Sigmoid colon (tissue), 7 donors: Measurements from ENCODE around the gene ITGB1. TPM values are rescaled to one million over a fixed set of nuclear protein-coding genes. Genes with fewer than 3 reads are reported as not detected.

Experiments
- DNase-seq: peaks from one replicate; pipeline ENCODE4 v3.0.0-alpha.2; 2019
- H3K27ac ChIP-seq, 4 donors: fragments of 200-600 bp; sonication (generic); one replicate each; pipeline ENCODE4 v1.5.1; 2016 to 2019; ENCODE audit warnings: mild to moderate bottlenecking in 1 of 4
- H3K27me3 ChIP-seq, 3 donors: fragments of 200-600 bp; sonication (generic); one replicate each; pipeline ENCODE4 v1.5.1; 2019; ENCODE audit warnings: mild to moderate bottlenecking in 1 of 3
- H3K36me3 ChIP-seq, 4 donors: fragments of 200-600 bp; sonication (generic); one replicate each; pipeline ENCODE4 v1.5.1; 2016 to 2019
- H3K4me1 ChIP-seq, 4 donors: fragments of 200-600 bp; sonication (generic); one replicate each; pipeline ENCODE4 v1.5.1; 2017 to 2019
- H3K4me3 ChIP-seq, 4 donors: fragments of 200-600 bp; sonication (generic); one replicate each; pipeline ENCODE4 v1.5.1; 2017 to 2019; ENCODE audit warnings: mild to moderate bottlenecking in 2 of 4, moderate library complexity in 1 of 4
- H3K9me3 ChIP-seq, 4 donors: fragments of 200-600 bp in 3 of 4; sonication (generic) in 3 of 4; one replicate each; pipeline versions ENCODE4 v1.5.1 to v1.6.1; 2013 to 2019
- CTCF ChIP-seq, 4 experiments: fragments of 450-650 bp in 3 of 4; fragments of 200-600 bp in 1 of 4; IDR thresholded peaks; one replicate each; pipeline ENCODE4 v1.5.1; 2016 to 2019; ENCODE audit warnings: antibody characterized with exemption in 4 of 4, mild to moderate bottlenecking in 3 of 4, moderate library complexity in 2 of 4
- EP300 ChIP-seq, 4 donors: sonication (generic); formaldehyde crosslinking; IDR thresholded peaks; one replicate each; pipeline ENCODE4 v1.6.1; 2017; ENCODE audit warnings: antibody characterized with exemption in 4 of 4
- POLR2A ChIP-seq, 2 donors: fragments of 450-650 bp; IDR thresholded peaks; one replicate each; pipeline ENCODE4 v1.6.1; 2016; ENCODE audit warnings: antibody characterized with exemption in 2 of 2, mild to moderate bottlenecking in 2 of 2, moderate library complexity in 2 of 2
- POLR2AphosphoS5 ChIP-seq, 4 donors: sonication (generic); formaldehyde crosslinking; IDR thresholded peaks; one replicate each; pipeline ENCODE4 v1.6.1; 2017; ENCODE audit warnings: antibody characterized with exemption in 4 of 4
- WGBS, 2 donors: extraction: QIAGEN DNeasy Blood & Tissue Kit; methylation state at CpG; one replicate each; pipeline ENCODE4 v1.1.7; 2013; 5-methylcytosine and 5-hydroxymethylcytosine counted together
- intact Hi-C: fragments of 100-400 bp; cut with DNase I; formaldehyde crosslinking; loops from one replicate; pipeline ENCODE4 v1.15.1; 2023
- polyA plus RNA-seq, 3 donors: library from polyadenylated mRNA; stranded (reverse); fragments of 200-250 nt; gene quantifications; one replicate each; pipeline ENCODE4 v1.2.3, GENCODE V29; 2013
- total RNA-seq, 4 donors: library from RNA; depleted of rRNA; stranded (reverse); fragments of >200 nt; gene quantifications; one replicate each; pipeline ENCODE4 v1.1.0, GENCODE V29; 2016
- donor health status: healthy with polysubstance abuse.
- donor health status: Bipolar disorder and iron deficiency.
- donor health status: healthy.

The ITGB1 gene
- total and polyA plus RNA-seq, 7 donors: 43.8 to 1,360 (median 588) TPM

GRCh38 chr10:32962521-32962920 lies 4.5 kb upstream of the ITGB1 start:
- Histone ChIP-seq H3K36me3 (no peaks in the 10 kb centered on the region), H3K4me3 (peak overlapping the region in 1 of 4 donors; percentile 27), H3K4me1 (peaks cover 0 to 52% (median 38%) of the 10 kb centered on the region in 4 donors), H3K9me3 (no peaks in the 10 kb centered on the region), H3K27me3 (no peaks in the 10 kb centered on the region), H3K27ac (peak overlapping the region; percentile 94 to 99 (median 98))
- no peak for TF ChIP-seq POLR2A (IDR thresholded peaks at IDR 0.05)
- no peak for TF ChIP-seq CTCF (IDR thresholded peaks at IDR 0.05)
- TF ChIP-seq POLR2AphosphoS5 (IDR thresholded peaks at IDR 0.05): no peak
- no peak for TF ChIP-seq EP300 (IDR thresholded peaks at IDR 0.05)
- intact Hi-C loops: loop anchor here (1.0 kb wide), 1 partner anchor 18 kb away; no protein-coding TSS in a partner anchor
- DNase-seq: no peak
- 57 to 77% methylated on average over 4 of the region's 4 CpGs for WGBS, 2 donors

GRCh38 chr10:32961895-32962369 lies 3.9 kb upstream of the ITGB1 start:
- intact Hi-C loops: loop anchor here (1.0 kb wide), 1 partner anchor 18 kb away; no protein-coding TSS in a partner anchor
- DNase-seq: no peak
- H3K4me3 ChIP-seq: peak overlapping the region in 1 of 4 donors; percentile 27
- 70 to 85% methylated on average over 2 of the region's 2 CpGs for WGBS, 2 donors
- TF ChIP-seq POLR2AphosphoS5 (IDR thresholded peaks at IDR 0.05) (peak in 3 of 4 donors; percentile 46 to 82 (median 57)), EP300 (IDR thresholded peaks at IDR 0.05) (peak in 3 of 4 donors; percentile 12 to 88 (median 48)), CTCF (IDR thresholded peaks at IDR 0.05) (peak in 1 of 4 experiments; percentile 16), POLR2A (IDR thresholded peaks at IDR 0.05) (no peak)
- H3K27me3 ChIP-seq: no peaks in the 10 kb centered on the region
- H3K4me1 ChIP-seq: peaks cover 0 to 52% (median 38%) of the 10 kb centered on the region in 4 donors
- no peaks in the 10 kb centered on the region for H3K9me3 ChIP-seq
- peak overlapping the region; percentile 94 to 99 (median 98) for H3K27ac ChIP-seq
- H3K36me3 ChIP-seq: no peaks in the 10 kb centered on the region

- Histone ChIP-seq H3K27me3 (no peaks in the 10 kb centered on the region), H3K4me1 (peaks cover 0 to 57% (median 40%) of the 10 kb centered on the region in 4 donors), H3K27ac (peak overlapping the region; percentile 94 to 99 (median 98)), H3K9me3 (no peaks in the 10 kb centered on the region), H3K4me3 (peak overlapping the region in 1 of 4 donors; percentile 27), H3K36me3 (no peaks in the 10 kb centered on the region)
- no peak for DNase-seq
- TF ChIP-seq EP300 (IDR thresholded peaks at IDR 0.05) (no peak), CTCF (IDR thresholded peaks at IDR 0.05) (no peak), POLR2AphosphoS5 (IDR thresholded peaks at IDR 0.05) (no peak), POLR2A (IDR thresholded peaks at IDR 0.05) (no peak)
- 87 to 93% methylated on average over 5 of the region's 5 CpGs for WGBS, 2 donors
- intact Hi-C loops: no loop called here
Measured at GRCh38 chr10:32961343-32961894, 3.4 kb upstream of the ITGB1 start.

- H3K36me3 ChIP-seq: no peaks in the 10 kb centered on the region
- no peak for TF ChIP-seq CTCF (IDR thresholded peaks at IDR 0.05)
- H3K27me3 ChIP-seq: no peaks in the 10 kb centered on the region
- WGBS, 2 donors: 39 to 73% methylated on average over 4 of the region's 4 CpGs
- H3K27ac ChIP-seq: peak overlapping the region; percentile 94 to 99 (median 98)
- intact Hi-C loops: no loop called here
- no peak for DNase-seq
- no peaks in the 10 kb centered on the region for H3K9me3 ChIP-seq
- H3K4me1 ChIP-seq: peaks cover 0 to 71% (median 49%) of the 10 kb centered on the region in 4 donors
- peak overlapping the region in 2 of 4 donors; percentile 63 to 97 for H3K4me3 ChIP-seq
Measured at GRCh38 chr10:32960022-32960421, 2.0 kb upstream of the ITGB1 start.
